GM12891 (cell line): ENCODE results near the gene RNF14.

Experiments used
- POLR2A ChIP-seq: IDR thresholded peaks from 2 replicates; pipeline ENCODE4 v1.6.1; 2011; ENCODE audit warnings: low read depth, low read length, control low read depth
- POLR2AphosphoS5 ChIP-seq: IDR thresholded peaks from 2 replicates; pipeline ENCODE4 v1.6.1; 2011; ENCODE audit warnings: low read depth, low read length, control low read depth

DNA sequence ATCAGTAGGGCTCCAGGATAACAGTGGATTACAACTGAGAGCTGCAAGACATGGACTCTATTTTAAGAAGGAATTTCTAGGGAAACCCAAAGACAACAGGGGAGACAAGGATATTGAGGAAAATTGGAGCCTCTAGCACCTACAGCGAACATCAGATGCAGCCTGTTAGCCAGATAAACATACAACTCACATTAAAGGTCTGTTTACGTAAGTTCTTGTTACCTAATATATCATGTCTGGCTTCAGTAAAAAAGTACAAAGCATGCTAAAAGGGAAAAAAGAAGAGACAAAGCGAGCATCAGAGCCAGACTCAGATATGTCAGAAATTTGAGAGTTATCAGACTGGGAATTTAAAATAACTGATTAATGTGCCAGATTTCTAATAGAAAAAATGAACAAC lies 26.8 kb downstream of the RNF14 start:
- no peak for TF ChIP-seq POLR2AphosphoS5
- no peak for TF ChIP-seq POLR2A
